Activated CD4-positive, alpha-beta T cell treated with anti-CD3 and anti-CD28 coated beads, Interleukin-2, amount 50 U/mL, for 48 hours (primary cell): ENCODE measurements around the gene OPALIN.

Experiments used
- DNase-seq, 2 experiments: peaks; one replicate each; pipeline ENCODE4 v3.0.0-alpha.2; 2020

Gene OPALIN

GRCh38 chr10:96371356-96371755, 12.6 kb upstream of the OPALIN start:
- DNase-seq = no peak

DNA sequence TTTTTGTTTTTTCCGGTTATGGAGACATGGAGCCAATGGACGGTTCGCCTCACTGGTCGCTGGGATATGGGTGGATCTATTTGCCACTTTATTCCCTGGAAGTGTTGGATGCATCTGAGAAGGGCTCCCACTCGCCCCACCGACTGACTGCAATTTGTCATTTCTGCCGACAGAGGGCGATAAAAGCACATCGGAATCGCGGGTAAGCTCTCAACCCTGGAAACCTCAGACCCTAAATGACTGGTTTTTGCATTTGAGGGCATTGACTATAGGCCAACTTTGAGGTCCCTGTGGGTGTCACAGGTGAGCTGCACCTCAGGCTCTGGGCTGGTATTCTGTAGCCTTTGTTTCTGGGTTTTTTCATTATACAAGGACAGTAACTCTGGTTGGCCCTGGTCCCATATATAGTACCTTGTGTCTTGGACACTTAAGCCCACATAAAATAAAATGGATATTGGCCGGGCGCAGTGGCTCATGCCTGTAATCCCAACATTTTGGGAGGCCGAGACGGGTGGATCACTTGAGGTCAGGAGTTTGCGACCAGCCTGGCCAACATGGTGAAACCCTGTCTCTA, 11.9 kb upstream of the OPALIN start:
- DNase-seq = peak; percentile 58 to 61

DNA sequence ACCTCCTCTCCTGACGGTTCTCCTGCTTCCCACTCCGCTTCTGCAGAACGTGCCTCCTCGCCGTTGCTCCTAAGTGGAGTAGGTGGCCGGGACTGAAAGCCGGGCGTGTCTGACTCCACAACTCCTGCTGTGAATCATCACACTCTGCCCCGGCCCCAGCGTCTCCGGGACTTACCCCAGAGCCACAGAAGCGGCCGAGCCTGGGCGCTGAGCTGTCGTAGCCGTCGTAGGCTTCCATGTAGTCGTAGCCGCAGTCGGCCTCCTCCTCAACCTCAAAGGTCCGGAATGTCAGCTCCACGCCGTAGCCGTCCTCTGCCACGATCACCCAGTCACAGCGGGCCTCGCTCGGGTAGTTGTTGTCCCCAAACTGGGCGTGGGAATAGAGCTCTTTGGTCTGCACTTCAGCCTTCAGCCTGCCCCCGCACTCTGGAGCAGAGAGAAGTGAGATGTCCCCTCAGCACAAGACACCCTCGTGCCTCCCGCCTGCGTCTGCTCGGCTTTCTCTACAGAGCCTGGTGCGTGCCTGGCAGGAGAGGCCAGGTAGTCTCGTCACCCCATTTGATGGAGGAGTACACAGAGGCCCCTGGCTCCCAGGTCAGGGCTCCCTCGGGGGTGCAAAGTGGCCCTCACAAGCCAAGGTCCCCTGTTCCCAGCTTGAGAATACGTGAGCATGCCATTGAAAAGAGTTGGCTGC, 11.2 kb upstream of the OPALIN start:
- DNase-seq = no peak

GRCh38 chr10:96368971-96369370, 10.2 kb upstream of the OPALIN start:
- no peak for DNase-seq

- no peak for DNase-seq
These were observed 8.7 kb upstream of the OPALIN start for GRCh38 chr10:96367470-96367869.

- DNase-seq = no peak
These were observed 7.7 kb upstream of the OPALIN start for GRCh38 chr10:96366508-96366907.

GRCh38 chr10:96365571-96365970, 6.8 kb upstream of the OPALIN start:
- DNase-seq = no peak

- no peak for DNase-seq
These were observed 2.0 kb upstream of the OPALIN start for GRCh38 chr10:96360766-96361165.

GRCh38 chr10:96360331-96360730, 1.5 kb upstream of the OPALIN start:
- no peak for DNase-seq

- no peak for DNase-seq
These were observed 814 bp upstream of the OPALIN start for GRCh38 chr10:96359616-96360015.

DNA sequence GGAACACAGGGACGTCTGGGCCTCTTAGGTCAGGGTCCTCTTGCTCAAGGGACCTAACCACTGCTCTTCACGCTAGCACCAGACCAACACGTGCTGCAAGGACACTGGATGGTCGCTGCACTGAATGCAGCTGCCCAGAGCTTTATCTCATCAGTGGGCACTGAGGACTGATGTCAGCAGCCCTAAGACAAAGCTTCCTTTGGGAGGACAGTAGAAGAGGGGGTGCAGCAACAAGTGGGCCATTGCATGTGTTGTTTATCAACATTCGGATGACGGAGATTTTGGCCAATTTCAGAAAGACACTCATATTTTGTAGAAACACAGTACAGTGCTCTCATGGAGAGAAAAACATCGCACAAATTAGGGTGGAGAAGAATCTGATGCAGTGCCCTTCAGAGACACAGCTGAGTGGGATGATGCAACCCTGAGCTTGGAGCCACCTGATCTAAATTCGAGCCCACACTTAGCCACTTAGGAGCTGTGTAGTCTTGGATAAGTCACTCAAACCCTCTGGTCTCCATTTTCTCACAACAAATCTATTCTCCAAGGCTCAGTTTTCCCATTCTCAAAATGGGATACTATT, 1.7 kb downstream of the OPALIN start:
- DNase-seq = no peak

GRCh38 chr10:96352582-96352981, 6.2 kb downstream of the OPALIN start:
- DNase-seq = no peak

DNA sequence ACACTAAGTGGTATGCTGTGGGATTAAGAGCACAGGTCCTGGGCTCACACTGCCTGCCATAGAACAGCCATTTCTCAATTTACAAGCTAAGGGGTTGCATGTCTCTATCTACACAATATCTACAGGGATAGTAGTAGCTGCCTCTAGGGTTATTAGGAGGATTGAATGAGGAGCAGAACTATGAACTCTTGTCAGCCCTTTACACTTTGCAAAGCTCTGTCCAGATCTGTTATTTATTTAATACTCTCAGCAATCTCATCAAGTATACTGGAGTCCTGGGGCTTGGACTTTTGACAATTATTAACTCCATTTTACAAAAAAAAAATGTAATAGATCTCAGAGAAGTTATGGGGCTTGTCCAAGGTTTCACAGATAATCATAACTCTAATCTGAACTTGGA, 6.8 kb downstream of the OPALIN start:
- DNase-seq = no peak

GRCh38 chr10:96346295-96346694, 12.5 kb downstream of the OPALIN start:
- DNase-seq = no peak

DNA sequence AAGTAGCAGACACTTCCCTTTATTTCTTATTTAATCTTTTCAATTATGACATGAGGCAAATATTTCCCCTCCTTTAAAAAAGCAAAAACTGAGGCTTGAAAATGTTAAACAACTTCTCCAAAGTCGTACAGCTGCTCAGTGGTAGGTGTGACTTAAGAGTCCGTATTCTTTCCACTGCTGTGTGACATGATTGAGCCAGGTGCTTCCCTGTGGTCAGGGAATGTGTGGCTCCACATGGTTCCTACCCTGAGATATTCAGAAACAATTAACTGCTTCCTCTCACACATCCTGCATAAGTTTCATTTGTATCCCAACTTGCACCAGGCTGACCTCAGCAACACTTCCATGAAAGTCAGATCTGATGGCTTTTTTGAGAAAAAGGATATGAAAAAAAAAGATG, 13.6 kb downstream of the OPALIN start:
- no peak for DNase-seq

DNA sequence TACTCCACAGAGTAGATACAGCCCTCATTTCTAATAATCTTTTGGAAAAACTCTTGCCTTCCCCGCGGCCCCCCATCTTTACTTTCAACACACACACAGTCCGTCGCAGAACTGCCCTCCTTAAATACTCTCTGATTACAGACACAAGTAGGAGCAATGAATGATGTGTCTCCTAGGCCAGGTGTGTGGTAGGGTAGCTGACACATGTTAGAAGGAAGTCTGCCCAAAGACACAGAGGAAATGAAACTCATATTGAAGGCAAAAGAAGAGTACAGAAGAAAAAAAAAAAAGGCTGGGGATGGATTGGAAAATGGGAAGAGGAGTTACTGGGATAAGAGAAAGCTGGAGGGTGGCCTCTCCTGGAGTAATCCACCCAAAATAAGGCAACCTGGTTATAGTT, 14.6 kb downstream of the OPALIN start:
- DNase-seq = no peak

- DNase-seq = no peak
These were observed 16.4 kb downstream of the OPALIN start for GRCh38 chr10:96342402-96342801.

DNA sequence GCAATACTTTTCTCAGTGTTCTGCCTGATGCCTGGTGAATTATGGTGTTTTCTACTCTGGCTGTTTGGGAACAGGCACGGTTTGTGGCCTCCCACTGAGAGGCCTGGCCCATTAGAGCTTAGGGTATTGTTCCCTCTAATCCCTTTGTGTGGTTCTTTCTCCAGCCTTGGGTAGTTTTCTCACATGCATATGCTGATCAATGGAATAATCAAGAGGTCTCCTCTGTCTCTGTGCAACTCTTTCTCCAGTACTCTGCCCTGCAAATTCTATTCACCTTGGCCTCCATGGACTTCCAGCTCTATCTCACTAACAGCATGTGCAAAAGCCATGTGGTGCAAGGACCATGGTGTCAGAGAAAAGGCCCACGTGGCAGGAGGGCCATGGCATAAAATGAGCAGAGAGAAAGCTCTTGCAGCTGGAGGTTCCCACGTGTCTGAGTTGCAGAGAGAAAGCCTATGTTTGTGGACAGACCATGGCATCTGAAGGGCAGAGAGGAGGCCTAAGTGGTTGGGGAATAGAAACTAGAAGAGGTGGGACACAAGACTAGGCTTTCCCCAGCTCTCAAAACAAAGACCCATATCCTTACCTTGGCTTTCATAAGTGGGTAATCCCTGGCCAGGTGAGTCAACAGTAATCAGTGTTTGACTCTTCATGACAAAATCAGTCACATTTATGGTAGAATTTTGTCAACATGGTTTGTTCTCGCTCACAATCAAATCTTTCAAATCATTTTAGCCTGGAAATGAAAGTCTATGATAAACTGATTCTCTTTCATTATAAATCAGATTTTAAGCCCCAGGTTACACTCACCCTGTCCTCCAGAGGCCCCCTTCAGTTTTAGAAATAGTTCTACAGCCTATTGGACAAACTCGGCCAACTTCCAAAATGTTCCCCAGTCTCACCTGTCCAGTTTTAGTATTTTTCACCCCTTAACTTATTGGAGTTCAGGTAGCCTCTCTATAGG, 17.3 kb downstream of the OPALIN start:
- peak in 1 of 2 experiments; percentile 12 for DNase-seq

DNA sequence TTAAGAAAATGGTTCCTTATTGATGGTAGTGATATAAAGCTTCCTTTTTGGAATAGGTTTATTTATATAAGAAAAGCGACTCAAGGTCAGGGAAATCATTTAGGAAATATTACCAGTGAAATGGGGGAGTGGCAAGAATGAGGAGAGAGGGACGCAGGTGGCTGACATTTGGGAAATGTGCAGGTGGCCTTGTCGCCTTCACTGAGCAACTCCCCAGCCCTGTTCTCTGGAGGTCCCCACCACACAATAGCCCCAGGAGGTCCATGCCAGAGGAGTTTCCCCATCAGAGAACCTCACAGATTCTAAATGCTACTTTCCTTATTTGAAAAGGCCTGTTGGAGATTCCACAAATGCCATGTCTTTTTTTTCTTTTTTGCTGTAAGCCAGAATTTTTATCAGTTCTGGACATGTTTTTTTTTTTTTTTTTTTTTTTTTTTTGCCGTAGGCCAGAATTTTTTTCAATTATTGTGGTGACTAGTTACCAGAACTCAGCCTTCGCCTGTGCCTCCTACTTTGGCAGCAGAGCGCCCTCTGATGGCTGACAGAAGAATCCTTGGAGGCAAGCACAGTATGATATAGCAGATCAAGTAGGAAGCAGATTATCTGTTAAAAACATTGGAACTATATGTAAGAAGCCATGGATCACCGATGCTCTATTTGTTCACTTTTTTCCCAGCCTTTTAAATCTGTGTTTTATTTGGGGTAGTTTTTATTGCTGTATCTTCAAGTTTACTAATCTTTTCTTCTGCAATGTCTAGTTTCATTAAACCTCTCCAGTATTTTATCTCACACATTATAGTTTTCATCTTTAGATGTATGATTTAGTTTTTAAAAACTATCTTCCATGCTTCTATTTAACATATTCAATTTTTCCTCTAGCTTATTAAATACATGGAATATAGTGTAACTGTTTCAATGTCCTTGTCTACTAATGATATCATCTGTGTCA, 18.6 kb downstream of the OPALIN start:
- DNase-seq = peak; percentile 59 to 67

- DNase-seq = no peak
These were observed 19.4 kb downstream of the OPALIN start for GRCh38 chr10:96339383-96339782.

DNA sequence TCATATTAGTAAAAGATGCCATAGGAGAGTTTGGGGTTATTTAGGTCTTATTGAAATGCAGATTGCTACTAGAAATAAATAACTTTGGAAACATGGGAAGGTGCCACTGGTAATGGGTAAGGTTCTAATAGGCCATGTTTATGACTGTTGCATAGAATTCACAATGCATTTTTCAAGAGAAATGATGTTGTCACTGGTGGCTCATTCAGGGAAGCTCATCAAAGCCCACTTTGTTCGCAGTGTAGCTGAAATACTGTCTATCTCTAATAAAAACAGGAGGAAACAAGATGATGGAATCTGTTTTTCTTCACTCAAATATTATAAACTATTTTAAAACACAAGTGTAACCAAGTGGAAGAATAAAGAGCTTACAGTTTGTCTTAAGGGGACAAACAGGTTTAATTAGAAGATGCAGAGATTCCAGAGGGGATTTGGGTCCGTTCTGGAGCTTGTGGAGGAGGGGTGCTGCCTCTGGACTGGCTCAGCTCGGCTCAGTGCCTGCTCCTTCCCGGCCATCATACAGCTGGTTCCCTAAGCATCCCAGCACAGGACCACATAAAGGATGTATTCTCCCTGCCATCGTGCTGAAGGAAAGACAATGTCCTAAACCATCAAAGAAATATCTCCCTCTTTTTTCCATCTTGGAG, 20.4 kb downstream of the OPALIN start:
- DNase-seq = no peak

DNA sequence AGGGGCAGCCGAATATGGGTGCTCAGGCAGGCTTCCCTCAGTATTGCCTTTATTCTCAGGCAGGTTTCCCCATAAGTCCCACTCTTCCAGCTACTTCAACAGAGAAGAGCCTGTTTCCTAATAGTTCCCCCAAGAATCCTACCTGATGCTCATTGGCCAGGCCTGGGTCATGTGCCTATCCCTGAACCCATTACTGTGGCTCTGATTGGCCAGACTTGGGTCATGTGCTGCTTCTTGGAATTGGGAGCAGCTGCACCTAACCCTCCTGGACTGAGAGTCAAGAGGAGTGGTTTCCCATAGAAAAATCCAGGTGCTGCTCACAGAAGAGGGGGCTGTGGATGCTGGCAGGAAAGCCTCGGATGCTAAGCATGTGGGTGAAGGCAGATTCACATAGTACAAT, 21.7 kb downstream of the OPALIN start:
- no peak for DNase-seq
